Measurements from ENCODE around the gene SMIM14.

The SMIM14 gene

DNA sequence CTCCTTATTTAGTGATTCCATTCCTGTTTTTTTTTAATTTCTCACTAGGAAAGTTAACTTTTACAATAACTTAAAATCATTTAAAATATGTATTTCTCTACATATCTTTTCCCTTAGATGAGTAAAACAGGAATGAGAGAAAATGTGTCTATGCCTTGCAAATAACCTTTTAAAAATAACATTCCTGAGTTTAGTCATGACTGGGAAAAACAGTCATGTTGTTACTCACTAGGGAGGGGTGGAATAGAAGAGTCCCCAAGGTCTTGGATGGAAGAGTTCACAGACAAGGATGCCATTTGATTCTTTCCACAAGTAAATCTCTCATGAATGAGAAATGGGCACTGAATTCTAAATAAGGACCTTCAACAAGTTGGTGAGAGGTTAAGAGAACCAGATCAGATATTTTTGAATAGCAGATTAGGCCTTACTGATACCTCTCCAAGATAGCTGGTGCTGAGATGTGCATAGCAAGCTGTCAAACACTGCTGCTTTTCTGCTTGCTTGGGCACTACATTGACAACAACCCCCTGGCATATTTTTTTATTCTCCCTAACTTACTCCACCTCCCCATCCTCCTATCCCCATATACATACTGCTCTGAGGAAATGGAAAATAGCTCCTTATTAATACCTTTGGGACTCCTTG lies 136.5 kb downstream of the SMIM14 start:
- no peak for TF ChIP-seq CTCF (conservative IDR thresholded peaks at IDR 0.05)

DNA sequence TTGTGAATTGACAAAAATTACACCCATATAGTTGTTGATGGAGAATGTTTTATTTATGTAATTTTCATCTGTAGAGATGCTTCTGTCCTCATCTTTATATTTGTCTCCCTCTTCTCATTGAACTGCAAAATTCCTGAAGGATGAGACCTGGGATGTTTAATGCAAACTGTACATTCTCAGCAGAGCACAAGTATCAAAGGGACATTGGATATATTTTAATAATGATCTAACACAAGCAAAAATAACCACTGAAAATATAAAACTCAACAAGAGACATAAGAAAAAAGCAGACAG lies 140.0 kb downstream of the SMIM14 start:
- no peak for TF ChIP-seq CTCF (conservative IDR thresholded peaks at IDR 0.05)
- H3K27ac ChIP-seq = no peak overlapping the region

More for the DNA sequence above, 136.5 kb downstream of the SMIM14 start:
- no peak overlapping the region for H3K27ac ChIP-seq

- no peak overlapping the region for H3K27ac ChIP-seq
- TF ChIP-seq CTCF (conservative IDR thresholded peaks at IDR 0.05) = no peak
Measured at GRCh38 chr4:39497909-39498726, 140.5 kb downstream of the SMIM14 start.
